HepG2 (cell line): ENCODE measurements around the gene TGFBRAP1. TPM values are rescaled to one million over a fixed set of nuclear protein-coding genes. Genes with fewer than 3 reads are reported as not detected.
A peak's percentile ranks its signal among the peaks of the same experiment; 100 is the strongest.

Experiments
- ATF6 ChIP-seq: sonication (generic); formaldehyde crosslinking; conservative IDR thresholded peaks from 2 replicates; pipeline ENCODE4 v1.4.0; 2020; ENCODE audit warnings: missing genetic modification reagents
- ELF1 ChIP-seq: sonication (generic); formaldehyde crosslinking; IDR thresholded peaks from 2 replicates; pipeline ENCODE4 v1.4.0; 2020; ENCODE audit warnings: missing genetic modification reagents
- MED8 ChIP-seq: sonication (generic); formaldehyde crosslinking; IDR thresholded peaks from 2 replicates; pipeline ENCODE4 v1.8.1; 2023; ENCODE audit warnings: mild to moderate bottlenecking, missing genetic modification reagents; ENCODE audit not compliant: insufficient replicate concordance
- SOX6 ChIP-seq, 2 experiments: fragments of 450-650 bp in 1 of 2; sonication (generic) in 1 of 2; formaldehyde crosslinking in 1 of 2; IDR thresholded peaks; 2 replicates each; pipeline versions ENCODE4 v1.4.0 to v1.6.1; 2017 to 2020; ENCODE audit warnings: antibody characterized with exemption in 1 of 2, mild to moderate bottlenecking in 1 of 2, missing genetic modification reagents in 1 of 2
- TBP ChIP-seq: sonication (generic); formaldehyde crosslinking; IDR thresholded peaks from 2 replicates; pipeline ENCODE4 v1.5.0; 2020; ENCODE audit warnings: missing genetic modification reagents
- YEATS2 ChIP-seq: sonication (generic); formaldehyde crosslinking; IDR thresholded peaks from 2 replicates; pipeline ENCODE4 v1.4.0; 2020; ENCODE audit warnings: missing genetic modification reagents, borderline replicate concordance
- ZGPAT ChIP-seq: IDR thresholded peaks from 2 replicates; pipeline ENCODE4 v1.6.1; 2016; ENCODE audit warnings: mild to moderate bottlenecking
- ZNF205 ChIP-seq: IDR thresholded peaks from 2 replicates; pipeline ENCODE4 v1.6.1; 2018; ENCODE audit warnings: missing biosample characterization, missing genetic modification reagents
- ZNF318 ChIP-seq: sonication (generic); formaldehyde crosslinking; IDR thresholded peaks from 2 replicates; pipeline ENCODE4 v1.4.0; 2020; ENCODE audit warnings: mild to moderate bottlenecking, missing genetic modification reagents
- ZSCAN25 ChIP-seq: sonication (generic); formaldehyde crosslinking; IDR thresholded peaks from 2 replicates; pipeline ENCODE4 v1.8.0; 2022; ENCODE audit warnings: mild to moderate bottlenecking, missing genetic modification reagents
- ZXDC ChIP-seq: sonication (generic); formaldehyde crosslinking; IDR thresholded peaks from 2 replicates; pipeline ENCODE4 v1.5.0; 2020; ENCODE audit warnings: mild to moderate bottlenecking, missing genetic modification reagents
- polyA plus RNA-seq, 8 experiments: library from polyadenylated mRNA; depleted of rRNA in 3 of 8; stranded (reverse) in 7 of 8; unstranded in 1 of 8; fragments of >200 nt; fragmentation: Illumina TruSeq in 4 of 8; extraction: Trizol in 4 of 8; gene quantifications; 2 replicates each; pipeline versions ENCODE4 v1.2.1 to v1.2.3, GENCODE V29; 2011 to 2016; ENCODE audit warnings: low read depth in 4 of 8, missing spikeins in 1 of 8, mixed read lengths in 1 of 8; ENCODE audit not compliant: insufficient read depth in 1 of 8
- total RNA-seq, 5 experiments: library from RNA; depleted of rRNA; stranded (reverse); fragments of >200 nt; fragmentation: Illumina TruSeq; extraction: Trizol; gene quantifications; 2 replicates each; pipeline ENCODE4 v1.2.3, GENCODE V29; 2016; ENCODE audit warnings: low read depth in 1 of 5

The TGFBRAP1 gene
- total and polyA plus RNA-seq, 2 of the 13 experiments (the other 11 are each of a cell fraction or from before 2014, with no cell fraction given) = 12.7 to 22.9 TPM

GRCh38 chr2:105337122-105338019 is 7.8 kb upstream of the TGFBRAP1 start, which contains the start of gene C2orf49 (continued):
- TF ChIP-seq ZNF318 (CRISPR knock-in tag) (peak; percentile 54; the same call in 1 of the 2 replicates), MED8 (CRISPR knock-in tag) (no peak), ZXDC (peak; percentile 79; the same call in 1 of the 2 replicates), ZGPAT (CRISPR knock-in tag) (peak; percentile 86), ELF1 (CRISPR knock-in tag) (peak; percentile 85), TBP (CRISPR knock-in tag) (no peak), ATF6 (CRISPR knock-in tag) (0 out of 2 replicates have a peak, but pooled peaks have one; percentile 59), ZSCAN25 (CRISPR knock-in tag) (peak; percentile 61; the same call in 1 of the 2 replicates), SOX6 (IDR thresholded peaks at IDR 0.05) (no peak), SOX6 (CRISPR knock-in tag; IDR thresholded peaks at IDR 0.05) (peak; percentile 60; the same call in 1 of the 2 replicates), YEATS2 (CRISPR knock-in tag) (peak; percentile 93; the same call in 1 of the 2 replicates), ZNF205 (CRISPR knock-in tag) (peak; percentile 49; the same call in 1 of the 2 replicates)
